ENCODE measurements around the gene TRAPPC3.
"Not testable (repeated sequence)": the region's sequence is repeated elsewhere in the genome, so short reads cannot be mapped to it uniquely, and the experiment has no call there.

Gene TRAPPC3

GRCh38 chr1:36166136-36166535 lies 16.9 kb upstream of the TRAPPC3 start:
- no peak for DNase-seq (ENCODE audit: low read depth)

GRCh38 chr1:36165145-36165544 lies 15.9 kb upstream of the TRAPPC3 start:
- no peak for DNase-seq (ENCODE audit: low read depth)

GRCh38 chr1:36164361-36164760 lies 15.1 kb upstream of the TRAPPC3 start:
- no peak for DNase-seq (ENCODE audit: low read depth)

- no peak for DNase-seq (ENCODE audit: low read depth)
Observed at GRCh38 chr1:36163426-36163825, 14.1 kb upstream of the TRAPPC3 start.

- no peak for DNase-seq (ENCODE audit: low read depth)
Observed at GRCh38 chr1:36162680-36163239, 13.5 kb upstream of the TRAPPC3 start.

GRCh38 chr1:36161641-36162531 lies 12.6 kb upstream of the TRAPPC3 start:
- peak; percentile 42 for DNase-seq (ENCODE audit: low read depth)

- DNase-seq (ENCODE audit: low read depth): peak; percentile 56
Observed at GRCh38 chr1:36160949-36161485, 11.7 kb upstream of the TRAPPC3 start.

- DNase-seq (ENCODE audit: low read depth): no peak
Observed at GRCh38 chr1:36160388-36160948, 11.2 kb upstream of the TRAPPC3 start.

- no peak for DNase-seq (ENCODE audit: low read depth)
Observed at GRCh38 chr1:36159614-36160387, 10.5 kb upstream of the TRAPPC3 start.

- not testable (repeated sequence) for DNase-seq (ENCODE audit: low read depth)
Observed at GRCh38 chr1:36158827-36159252, 9.6 kb upstream of the TRAPPC3 start.

GRCh38 chr1:36157973-36158826 lies 8.9 kb upstream of the TRAPPC3 start:
- no peak for DNase-seq (ENCODE audit: low read depth)

- DNase-seq (ENCODE audit: low read depth): peak; percentile 26
Observed at GRCh38 chr1:36157115-36157903, 8.0 kb upstream of the TRAPPC3 start.

- DNase-seq (ENCODE audit: low read depth): peak; percentile 61
Observed at GRCh38 chr1:36156329-36157114, 7.2 kb upstream of the TRAPPC3 start.

GRCh38 chr1:36155408-36156328 lies 6.4 kb upstream of the TRAPPC3 start, which contains the start of gene MAP7D1:
MAP7D1 (plus strand) TSS chr1:36156160; CDS start chr1:36156418, 258 bp downstream.
- DNase-seq (ENCODE audit: low read depth): peak; percentile 76

- DNase-seq (ENCODE audit: low read depth): no peak
Observed at GRCh38 chr1:36154765-36155407, 5.6 kb upstream of the TRAPPC3 start.

GRCh38 chr1:36154335-36154734 lies 5.0 kb upstream of the TRAPPC3 start:
- no peak for DNase-seq (ENCODE audit: low read depth)

GRCh38 chr1:36153476-36153875 lies 4.2 kb upstream of the TRAPPC3 start:
- DNase-seq (ENCODE audit: low read depth): no peak

GRCh38 chr1:36151845-36152203 lies 2.5 kb upstream of the TRAPPC3 start:
- no peak for DNase-seq (ENCODE audit: low read depth)

Measured in amniotic epithelial cell (primary cell).